ENCODE measurements around the gene ITM2C.

Gene ITM2C

GRCh38 chr2:230864605-230865306, at the start of gene ITM2C:
ITM2C (plus strand) TSS chr2:230864942; CDS start chr2:230865026, 84 bp downstream.
- peak; percentile 68 for DNase-seq

- no peak for DNase-seq
These were observed 49.7 kb upstream of the ITM2C start for GRCh38 chr2:230815088-230815487.

GRCh38 chr2:230816735-230817134, 48.0 kb upstream of the ITM2C start:
- no peak for DNase-seq

GRCh38 chr2:230819433-230819832, 45.3 kb upstream of the ITM2C start:
- DNase-seq: no peak

GRCh38 chr2:230821261-230821990, 43.3 kb upstream of the ITM2C start:
- no peak for DNase-seq

GRCh38 chr2:230821991-230822520, 42.7 kb upstream of the ITM2C start:
- DNase-seq: no peak

GRCh38 chr2:230823264-230823964, 41.3 kb upstream of the ITM2C start:
- no peak for DNase-seq

GRCh38 chr2:230824406-230824978, 40.2 kb upstream of the ITM2C start:
- DNase-seq: peak; percentile 49

GRCh38 chr2:230825354-230825753, 39.4 kb upstream of the ITM2C start:
- DNase-seq: no peak

- no peak for DNase-seq
These were observed 36.9 kb upstream of the ITM2C start for GRCh38 chr2:230827774-230828271.

- DNase-seq: no peak
These were observed 36.3 kb upstream of the ITM2C start for GRCh38 chr2:230828272-230828961.

GRCh38 chr2:230829293-230829692, 35.4 kb upstream of the ITM2C start:
- no peak for DNase-seq

- no peak for DNase-seq
These were observed 34.8 kb upstream of the ITM2C start for GRCh38 chr2:230829959-230830358.

- no peak for DNase-seq
These were observed 34.3 kb upstream of the ITM2C start for GRCh38 chr2:230830428-230830827.

GRCh38 chr2:230840301-230840700, 24.4 kb upstream of the ITM2C start:
- no peak for DNase-seq

GRCh38 chr2:230842473-230842872, 22.3 kb upstream of the ITM2C start:
- no peak for DNase-seq

- DNase-seq: no peak
These were observed 21.6 kb upstream of the ITM2C start for GRCh38 chr2:230843132-230843531.

- DNase-seq: no peak
These were observed 18.4 kb upstream of the ITM2C start for GRCh38 chr2:230846360-230846759.

- peak; percentile 89 for DNase-seq
These were observed 16.8 kb upstream of the ITM2C start for GRCh38 chr2:230847883-230848388.

- peak; percentile 74 for DNase-seq
These were observed 14.9 kb upstream of the ITM2C start for GRCh38 chr2:230849633-230850357.

- DNase-seq: no peak
These were observed 14.4 kb upstream of the ITM2C start for GRCh38 chr2:230850358-230850658.

- DNase-seq: no peak
These were observed 12.6 kb upstream of the ITM2C start for GRCh38 chr2:230852113-230852512.
